ENCODE data around the gene BNC2.

The BNC2 gene

DNA sequence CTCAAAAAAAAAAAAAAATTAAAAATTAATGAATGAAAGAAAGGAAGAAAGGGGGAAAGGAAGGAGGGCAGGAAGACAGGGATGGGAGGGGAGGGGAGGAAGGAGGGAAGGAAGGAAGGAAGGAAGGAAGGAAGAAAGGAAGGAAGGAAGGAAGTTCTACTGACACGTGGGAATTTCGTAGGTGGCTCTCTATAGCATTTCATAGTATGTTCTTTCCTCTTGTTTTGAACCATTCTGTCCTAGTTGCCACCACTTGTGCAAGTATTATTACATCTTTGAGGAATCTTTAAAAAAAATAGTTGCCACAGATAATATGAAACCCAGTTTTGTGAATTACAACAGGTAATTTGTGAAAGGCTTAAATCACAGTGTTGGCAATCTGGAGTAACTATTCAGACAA, 253.8 kb downstream of the BNC2 start:
- Histone ChIP-seq H3K36me3 (ENCODE audit: insufficient read depth, low read length) (no peaks in the 10 kb centered on the region), H3K27me3 (ENCODE audit: insufficient read depth, low read length) (no peaks in the 10 kb centered on the region), H3K4me3 (ENCODE audit: low read length) (no peak overlapping the region), H3K9ac (ENCODE audit: low read depth, low read length) (no peak overlapping the region), H3K27ac (ENCODE audit: low read depth, low read length) (no peak overlapping the region), H3K4me1 (ENCODE audit: insufficient read depth, low read length) (peaks cover 46% of the 10 kb centered on the region), H3K9me3 (ENCODE audit: insufficient read depth, low read depth, low read length) (no peaks in the 10 kb centered on the region)
- whole genome bisulfite sequencing, result 86% methylated on average over 2 of the region's 2 CpGs

- Histone ChIP-seq H3K9me3 (ENCODE audit: insufficient read depth, low read depth, low read length) (no peaks in the 10 kb centered on the region), H3K4me3 (ENCODE audit: low read length) (no peak overlapping the region), H3K27ac (ENCODE audit: low read depth, low read length) (no peak overlapping the region), H3K36me3 (ENCODE audit: insufficient read depth, low read length) (no peaks in the 10 kb centered on the region), H3K9ac (ENCODE audit: low read depth, low read length) (no peak overlapping the region), H3K4me1 (ENCODE audit: insufficient read depth, low read length) (peaks cover 48% of the 10 kb centered on the region), H3K27me3 (ENCODE audit: insufficient read depth, low read length) (no peaks in the 10 kb centered on the region)
- WGBS, result 88% methylated on average over 3 of the region's 4 CpGs
These were observed 255.0 kb downstream of the BNC2 start for GRCh38 chr9:16615451-16615850.

- 62% methylated on average over 3 of the region's 3 CpGs for WGBS
- no peak overlapping the region for H3K4me3 ChIP-seq (ENCODE audit: low read length)
- H3K9me3 ChIP-seq (ENCODE audit: insufficient read depth, low read depth, low read length), result no peaks in the 10 kb centered on the region
- H3K9ac ChIP-seq (ENCODE audit: low read depth, low read length), result no peak overlapping the region
- no peaks in the 10 kb centered on the region for H3K36me3 ChIP-seq (ENCODE audit: insufficient read depth, low read length)
- H3K27me3 ChIP-seq (ENCODE audit: insufficient read depth, low read length), result no peaks in the 10 kb centered on the region
- peaks cover 41% of the 10 kb centered on the region for H3K4me1 ChIP-seq (ENCODE audit: insufficient read depth, low read length)
- no peak overlapping the region for H3K27ac ChIP-seq (ENCODE audit: low read depth, low read length)
These were observed 256.9 kb downstream of the BNC2 start for GRCh38 chr9:16613605-16614004.

DNA sequence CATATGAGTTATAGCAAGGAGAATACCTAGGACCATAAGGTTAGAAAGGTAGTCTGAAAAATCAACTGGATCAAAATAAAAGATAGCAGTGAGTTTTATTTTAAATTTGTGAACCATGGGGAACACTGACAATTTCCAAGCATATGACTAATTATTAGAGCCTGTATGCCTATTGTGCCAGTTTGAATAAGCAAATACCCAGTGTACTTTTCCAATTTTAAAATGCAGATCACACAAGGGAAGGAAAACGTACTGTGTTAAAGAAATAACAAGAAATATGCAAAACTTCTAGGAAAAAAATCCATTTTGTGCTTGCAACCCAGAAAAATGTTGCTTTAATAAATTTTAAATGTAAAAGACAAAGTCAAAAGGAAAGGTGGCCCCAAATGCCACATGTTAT, 257.4 kb downstream of the BNC2 start:
- Histone ChIP-seq H3K27ac (ENCODE audit: low read depth, low read length) (no peak overlapping the region), H3K36me3 (ENCODE audit: insufficient read depth, low read length) (no peaks in the 10 kb centered on the region), H3K4me3 (ENCODE audit: low read length) (no peak overlapping the region), H3K9me3 (ENCODE audit: insufficient read depth, low read depth, low read length) (no peaks in the 10 kb centered on the region), H3K4me1 (ENCODE audit: insufficient read depth, low read length) (peaks cover 43% of the 10 kb centered on the region), H3K27me3 (ENCODE audit: insufficient read depth, low read length) (no peaks in the 10 kb centered on the region), H3K9ac (ENCODE audit: low read depth, low read length) (no peak overlapping the region)
- WGBS, result 88% methylated on average over 1 of the region's 1 CpG

GRCh38 chr9:16612627-16613026, 257.8 kb downstream of the BNC2 start:
- WGBS, result 92% methylated on average over 1 of the region's 1 CpG
- Histone ChIP-seq H3K9me3 (ENCODE audit: insufficient read depth, low read depth, low read length) (no peaks in the 10 kb centered on the region), H3K36me3 (ENCODE audit: insufficient read depth, low read length) (no peaks in the 10 kb centered on the region), H3K27ac (ENCODE audit: low read depth, low read length) (no peak overlapping the region), H3K4me1 (ENCODE audit: insufficient read depth, low read length) (peaks cover 47% of the 10 kb centered on the region), H3K27me3 (ENCODE audit: insufficient read depth, low read length) (no peaks in the 10 kb centered on the region), H3K9ac (ENCODE audit: low read depth, low read length) (no peak overlapping the region), H3K4me3 (ENCODE audit: low read length) (no peak overlapping the region)

DNA sequence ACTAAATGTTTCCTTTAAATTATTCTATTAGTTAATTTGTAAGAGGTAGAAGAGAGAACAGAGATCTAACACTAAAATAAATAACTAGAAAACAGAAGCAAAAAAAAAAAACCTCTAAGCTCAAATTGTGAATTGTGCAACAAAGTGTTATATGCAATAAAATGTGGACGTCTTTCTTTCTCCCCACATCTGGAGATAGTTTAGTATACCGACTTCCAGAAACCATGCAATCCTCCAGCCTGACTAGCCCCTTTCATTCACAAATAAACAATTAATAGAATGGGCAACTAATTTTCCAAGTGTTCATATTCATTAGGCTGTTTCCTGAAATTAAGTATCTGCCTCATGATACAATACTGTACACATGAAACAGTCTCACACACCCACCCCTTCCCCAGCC, 258.5 kb downstream of the BNC2 start:
- no peak overlapping the region for H3K27ac ChIP-seq (ENCODE audit: low read depth, low read length)
- no peaks in the 10 kb centered on the region for H3K9me3 ChIP-seq (ENCODE audit: insufficient read depth, low read depth, low read length)
- H3K9ac ChIP-seq (ENCODE audit: low read depth, low read length), result no peak overlapping the region
- WGBS, result 85% methylated on average over 2 of the region's 2 CpGs
- H3K27me3 ChIP-seq (ENCODE audit: insufficient read depth, low read length), result no peaks in the 10 kb centered on the region
- peaks cover 49% of the 10 kb centered on the region for H3K4me1 ChIP-seq (ENCODE audit: insufficient read depth, low read length)
- no peaks in the 10 kb centered on the region for H3K36me3 ChIP-seq (ENCODE audit: insufficient read depth, low read length)
- no peak overlapping the region for H3K4me3 ChIP-seq (ENCODE audit: low read length)

DNA sequence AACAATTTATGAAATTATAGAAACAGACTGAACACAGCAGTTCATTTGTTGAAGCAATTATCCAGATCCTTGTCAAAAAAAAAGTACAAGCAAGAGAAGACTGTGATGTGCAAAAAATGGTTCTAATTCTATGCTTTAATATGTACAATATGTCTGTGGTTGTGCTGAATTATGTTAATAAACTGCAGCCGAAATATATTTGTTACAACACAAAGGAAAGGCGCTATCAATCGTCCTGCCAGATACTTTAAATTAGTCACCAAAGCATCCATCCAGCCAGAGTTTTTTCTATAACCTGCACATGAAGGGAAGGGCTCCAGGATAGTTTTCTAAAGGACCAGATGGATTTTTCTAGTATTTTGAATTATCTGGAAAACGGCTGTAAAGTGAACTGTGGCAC, 259.5 kb downstream of the BNC2 start:
- Histone ChIP-seq H3K27ac (ENCODE audit: low read depth, low read length) (no peak overlapping the region), H3K4me1 (ENCODE audit: insufficient read depth, low read length) (peaks cover 49% of the 10 kb centered on the region), H3K36me3 (ENCODE audit: insufficient read depth, low read length) (no peaks in the 10 kb centered on the region), H3K27me3 (ENCODE audit: insufficient read depth, low read length) (no peaks in the 10 kb centered on the region), H3K4me3 (ENCODE audit: low read length) (no peak overlapping the region), H3K9ac (ENCODE audit: low read depth, low read length) (no peak overlapping the region), H3K9me3 (ENCODE audit: insufficient read depth, low read depth, low read length) (no peaks in the 10 kb centered on the region)
- WGBS, result 69% methylated on average over 4 of the region's 4 CpGs

DNA sequence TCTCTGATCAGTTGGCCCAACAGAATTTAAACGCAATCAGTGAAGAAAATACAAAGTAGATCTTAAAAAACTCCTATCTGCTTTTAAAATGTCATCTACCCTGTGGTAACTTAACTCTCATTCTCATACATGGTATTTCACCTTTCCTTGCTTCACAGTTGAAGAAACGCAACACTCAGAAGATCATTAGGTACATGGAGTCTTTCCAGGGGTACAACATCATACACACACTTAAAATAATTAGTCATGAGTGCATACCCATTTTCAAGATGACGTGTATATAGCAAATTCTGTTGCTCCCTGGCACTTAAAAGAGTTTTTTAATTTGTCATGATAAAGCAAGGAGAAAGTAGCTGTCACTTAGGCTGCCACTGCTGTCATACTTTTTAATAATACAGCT, 259.9 kb downstream of the BNC2 start:
- WGBS, result 60% methylated on average over 3 of the region's 3 CpGs
- Histone ChIP-seq H3K9ac (ENCODE audit: low read depth, low read length) (no peak overlapping the region), H3K4me3 (ENCODE audit: low read length) (no peak overlapping the region), H3K27me3 (ENCODE audit: insufficient read depth, low read length) (no peaks in the 10 kb centered on the region), H3K27ac (ENCODE audit: low read depth, low read length) (no peak overlapping the region), H3K4me1 (ENCODE audit: insufficient read depth, low read length) (peaks cover 49% of the 10 kb centered on the region), H3K9me3 (ENCODE audit: insufficient read depth, low read depth, low read length) (no peaks in the 10 kb centered on the region), H3K36me3 (ENCODE audit: insufficient read depth, low read length) (no peaks in the 10 kb centered on the region)

DNA sequence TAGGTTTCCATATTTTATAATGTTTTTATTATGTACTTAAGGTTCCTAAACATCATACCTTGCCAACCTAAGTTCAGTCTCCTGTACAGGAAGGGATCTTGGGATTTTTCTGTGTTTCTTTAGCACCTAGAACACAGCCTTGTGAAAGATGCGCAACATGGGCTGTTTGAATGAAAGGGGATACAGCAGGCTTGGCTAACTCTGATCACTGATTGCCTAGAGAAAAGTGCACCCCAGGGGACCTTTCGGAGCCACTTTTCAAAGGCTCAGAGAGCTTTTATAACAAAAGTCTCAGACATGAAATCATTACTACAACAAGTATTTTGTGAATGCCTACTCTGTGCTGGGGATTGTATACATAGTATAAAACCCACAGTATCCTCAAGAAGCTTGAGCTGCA, 261.6 kb downstream of the BNC2 start:
- no peak overlapping the region for H3K9ac ChIP-seq (ENCODE audit: low read depth, low read length)
- no peak overlapping the region for H3K27ac ChIP-seq (ENCODE audit: low read depth, low read length)
- no peaks in the 10 kb centered on the region for H3K9me3 ChIP-seq (ENCODE audit: insufficient read depth, low read depth, low read length)
- H3K36me3 ChIP-seq (ENCODE audit: insufficient read depth, low read length), result no peaks in the 10 kb centered on the region
- no peak overlapping the region for H3K4me3 ChIP-seq (ENCODE audit: low read length)
- 86% methylated on average over 2 of the region's 2 CpGs for WGBS
- H3K4me1 ChIP-seq (ENCODE audit: insufficient read depth, low read length), result peaks cover 45% of the 10 kb centered on the region
- no peaks in the 10 kb centered on the region for H3K27me3 ChIP-seq (ENCODE audit: insufficient read depth, low read length)

- Histone ChIP-seq H3K4me3 (ENCODE audit: low read length) (no peak overlapping the region), H3K4me1 (ENCODE audit: insufficient read depth, low read length) (peaks cover 11% of the 10 kb centered on the region), H3K36me3 (ENCODE audit: insufficient read depth, low read length) (no peaks in the 10 kb centered on the region), H3K27me3 (ENCODE audit: insufficient read depth, low read length) (no peaks in the 10 kb centered on the region), H3K27ac (ENCODE audit: low read depth, low read length) (no peak overlapping the region), H3K9ac (ENCODE audit: low read depth, low read length) (no peak overlapping the region), H3K9me3 (ENCODE audit: insufficient read depth, low read depth, low read length) (no peaks in the 10 kb centered on the region)
- WGBS, result no CpG with 5 or more reads among the region's 2 CpGs
These were observed 268.0 kb downstream of the BNC2 start for GRCh38 chr9:16602494-16602893.

DNA sequence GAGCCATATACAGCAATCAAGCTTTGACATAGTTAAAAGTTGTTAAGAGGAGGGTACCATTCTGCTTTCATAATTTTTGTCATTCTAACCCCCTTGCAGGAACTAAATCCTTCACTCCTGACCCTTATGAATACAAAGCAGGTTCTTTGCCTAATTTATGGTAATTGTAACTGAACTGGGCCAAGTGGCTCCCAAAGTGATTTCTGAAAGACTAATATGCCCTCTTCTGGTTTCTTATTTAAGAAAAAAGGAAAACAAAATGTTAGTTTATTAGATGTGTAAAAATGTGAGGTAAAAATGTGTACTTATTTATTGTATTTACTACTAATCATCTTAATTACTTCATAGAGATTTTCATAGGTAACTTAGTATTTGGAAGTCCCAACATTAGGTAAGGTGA, 268.5 kb downstream of the BNC2 start:
- Histone ChIP-seq H3K9ac (ENCODE audit: low read depth, low read length) (no peak overlapping the region), H3K9me3 (ENCODE audit: insufficient read depth, low read depth, low read length) (no peaks in the 10 kb centered on the region), H3K36me3 (ENCODE audit: insufficient read depth, low read length) (no peaks in the 10 kb centered on the region), H3K4me1 (ENCODE audit: insufficient read depth, low read length) (peaks cover 10% of the 10 kb centered on the region), H3K27me3 (ENCODE audit: insufficient read depth, low read length) (no peaks in the 10 kb centered on the region), H3K27ac (ENCODE audit: low read depth, low read length) (no peak overlapping the region), H3K4me3 (ENCODE audit: low read length) (no peak overlapping the region)

- Histone ChIP-seq H3K9me3 (ENCODE audit: insufficient read depth, low read depth, low read length) (no peaks in the 10 kb centered on the region), H3K27me3 (ENCODE audit: insufficient read depth, low read length) (no peaks in the 10 kb centered on the region), H3K27ac (ENCODE audit: low read depth, low read length) (no peak overlapping the region), H3K36me3 (ENCODE audit: insufficient read depth, low read length) (no peaks in the 10 kb centered on the region), H3K9ac (ENCODE audit: low read depth, low read length) (no peak overlapping the region), H3K4me1 (ENCODE audit: insufficient read depth, low read length) (peaks cover 10% of the 10 kb centered on the region; the same call in 1 of the 2 replicates), H3K4me3 (ENCODE audit: low read length) (no peak overlapping the region)
- 86% methylated on average over 3 of the region's 3 CpGs for WGBS
These were observed 272.2 kb downstream of the BNC2 start for GRCh38 chr9:16598316-16598715.

Measured in HUES64 (cell line).